ENCODE measurements around the gene TENT5D.
"Not testable (repeated sequence)": the region's sequence is repeated elsewhere in the genome, so short reads cannot be mapped to it uniquely, and the experiment has no call there.

Gene TENT5D

GRCh38 chrX:80420147-80420546, at the start of gene TENT5D:
TSS of gene TENT5D (plus strand) at chrX:80420447. CDS start at chrX:80442540, 22,093 bp downstream.
- no peak for DNase-seq (ENCODE audit: low read depth in 2 of 2)

- not testable (repeated sequence) for DNase-seq (ENCODE audit: low read depth in 2 of 2)
Measured at GRCh38 chrX:80385651-80386050, 34.6 kb upstream of the TENT5D start.

- no peak for DNase-seq (ENCODE audit: low read depth in 2 of 2)
Measured at GRCh38 chrX:80388206-80388605, 32.0 kb upstream of the TENT5D start.

GRCh38 chrX:80412042-80412441, 8.2 kb upstream of the TENT5D start:
- no peak for DNase-seq (ENCODE audit: low read depth in 2 of 2)

GRCh38 chrX:80423000-80423399, 2.8 kb downstream of the TENT5D start:
- no peak for DNase-seq (ENCODE audit: low read depth in 2 of 2)

- no peak for DNase-seq (ENCODE audit: low read depth in 2 of 2)
Measured at GRCh38 chrX:80423744-80424143, 3.5 kb downstream of the TENT5D start.

- DNase-seq (ENCODE audit: low read depth in 2 of 2) = no peak
Measured at GRCh38 chrX:80430826-80431504, 10.7 kb downstream of the TENT5D start.

GRCh38 chrX:80431505-80431832, 11.2 kb downstream of the TENT5D start:
- DNase-seq (ENCODE audit: low read depth in 2 of 2) = no peak

- no peak for DNase-seq (ENCODE audit: low read depth in 2 of 2)
Measured at GRCh38 chrX:80432441-80432840, 12.2 kb downstream of the TENT5D start.

- DNase-seq (ENCODE audit: low read depth in 2 of 2) = no peak
Measured at GRCh38 chrX:80432863-80433262, 12.6 kb downstream of the TENT5D start.

- DNase-seq (ENCODE audit: low read depth in 2 of 2) = not testable (repeated sequence)
Measured at GRCh38 chrX:80468166-80468565, 47.9 kb downstream of the TENT5D start.

- DNase-seq (ENCODE audit: low read depth in 2 of 2) = no peak
Measured at GRCh38 chrX:80471582-80471981, 51.3 kb downstream of the TENT5D start.

- no peak for DNase-seq (ENCODE audit: low read depth in 2 of 2)
Measured at GRCh38 chrX:80485543-80485942, 65.3 kb downstream of the TENT5D start.

- no peak for DNase-seq (ENCODE audit: low read depth in 2 of 2)
Measured at GRCh38 chrX:80486299-80486698, 66.1 kb downstream of the TENT5D start.

GRCh38 chrX:80489166-80489565, 68.9 kb downstream of the TENT5D start:
- no peak for DNase-seq (ENCODE audit: low read depth in 2 of 2)

Measured in stimulated activated CD4-positive, alpha-beta T cell treated with anti-CD3 and anti-CD28 coated beads, Interleukin-4, amount 100 ng/mL, for 48 hours (primary cell).